Uterus (tissue), 4 donors: ENCODE data around the gene ANKRD23. TPM values are rescaled to one million over a fixed set of nuclear protein-coding genes. Genes with fewer than 3 reads are reported as not detected.
A peak's percentile ranks its signal among the peaks of the same experiment; 100 is the strongest.

Experiments used
- DNase-seq, 2 donors: peaks; one replicate each; pipeline ENCODE4 v3.0.0-alpha.2; 2019 to 2020
- H3K27ac ChIP-seq, 2 donors: fragments of 200-600 bp; sonication (generic); 1 replicate in 1 of 2; 2 replicates in 1 of 2; pipeline ENCODE4 v1.5.1; 2016 to 2018
- H3K27me3 ChIP-seq, 2 donors: fragments of 200-600 bp; sonication (generic); one replicate each; pipeline ENCODE4 v1.5.1; 2018 to 2019; ENCODE audit warnings: control low read depth in 1 of 2
- H3K36me3 ChIP-seq, 2 donors: fragments of 200-600 bp; sonication (generic); one replicate each; pipeline ENCODE4 v1.5.1; 2019; ENCODE audit warnings: control low read depth in 1 of 2
- H3K4me1 ChIP-seq, 2 donors: fragments of 200-600 bp; sonication (generic); one replicate each; pipeline ENCODE4 v1.5.1; 2018 to 2019; ENCODE audit warnings: control low read depth in 1 of 2
- H3K4me3 ChIP-seq, 2 donors: fragments of 200-600 bp; sonication (generic); 1 replicate in 1 of 2; 2 replicates in 1 of 2; pipeline ENCODE4 v1.5.1; 2018 to 2019; ENCODE audit warnings: mild to moderate bottlenecking in 1 of 2
- H3K9me3 ChIP-seq, 2 donors: fragments of 200-600 bp; sonication (generic); one replicate each; pipeline ENCODE4 v1.5.1; 2019; ENCODE audit warnings: control low read depth in 1 of 2
- POLR2A ChIP-seq, 2 donors: fragments of 450-650 bp; IDR thresholded peaks; one replicate each; pipeline ENCODE4 v1.6.1; 2016; ENCODE audit warnings: antibody characterized with exemption in 2 of 2, mild to moderate bottlenecking in 1 of 2, moderate library complexity in 1 of 2
- intact Hi-C: fragments of 100-400 bp; cut with DNase I; formaldehyde crosslinking; loops from one replicate; pipeline ENCODE4 v1.15.1; 2023; ENCODE audit warnings: low total_unique reads
- total RNA-seq, 4 donors: library from RNA; depleted of rRNA in 3 of 4; stranded (reverse); fragments of >200 nt in 3 of 4; gene quantifications; one replicate each; pipeline versions ENCODE4 v1.1.0 to v1.2.4, GENCODE V29; 2014 to 2023
- TF ChIP-seq, protein P1 (sequence below), 4 experiments: fragments of 200-600 bp in 2 of 4; fragments of 450-650 bp in 2 of 4; sonication (generic) in 2 of 4; IDR thresholded peaks; one replicate each; pipeline ENCODE4 v1.5.1; 2016 to 2019; ENCODE audit warnings: antibody characterized with exemption in 4 of 4, mild to moderate bottlenecking in 2 of 4, moderate library complexity in 1 of 4
- donor health status: DM: yes; HTN: yes; CAD: no.

Gene ANKRD23
- total RNA-seq, 4 donors from 2014 or later = 4.4 to 23.2 (median 8.6) TPM

DNA sequence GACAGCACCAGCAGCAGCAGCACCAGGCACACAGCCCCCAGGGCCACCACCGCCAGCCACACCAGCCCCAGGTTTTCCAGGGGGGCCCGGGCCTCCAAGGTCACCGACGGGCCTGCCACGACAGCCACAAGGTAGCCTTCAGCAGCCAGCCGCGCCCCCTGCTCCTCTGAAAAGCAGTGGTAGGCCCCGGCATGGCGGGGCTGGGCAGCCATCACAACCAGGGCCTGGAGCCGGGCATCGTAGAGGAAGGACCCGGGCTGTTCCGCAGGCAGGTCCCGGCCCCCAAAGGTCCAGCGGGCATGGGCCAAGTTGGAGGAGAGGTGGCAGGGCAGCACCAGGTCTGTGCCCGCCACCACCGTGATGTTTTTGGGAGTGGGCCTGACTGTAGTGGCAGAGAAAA, 17.3 kb upstream of the ANKRD23 start:
- no peak for DNase-seq
- peak overlapping the region; percentile 84 to 89 for H3K27ac ChIP-seq
- intact Hi-C loops = loop anchor here (10.0 kb wide), 1 partner anchor 96 kb away; the partner anchor contains the start of gene CNNM4
- peaks cover 0 to 26% of the 10 kb centered on the region in 2 donors for H3K4me1 ChIP-seq
- H3K27me3 ChIP-seq = no peaks in the 10 kb centered on the region
- H3K4me3 ChIP-seq = no peak overlapping the region
- TF ChIP-seq, protein P1, sequence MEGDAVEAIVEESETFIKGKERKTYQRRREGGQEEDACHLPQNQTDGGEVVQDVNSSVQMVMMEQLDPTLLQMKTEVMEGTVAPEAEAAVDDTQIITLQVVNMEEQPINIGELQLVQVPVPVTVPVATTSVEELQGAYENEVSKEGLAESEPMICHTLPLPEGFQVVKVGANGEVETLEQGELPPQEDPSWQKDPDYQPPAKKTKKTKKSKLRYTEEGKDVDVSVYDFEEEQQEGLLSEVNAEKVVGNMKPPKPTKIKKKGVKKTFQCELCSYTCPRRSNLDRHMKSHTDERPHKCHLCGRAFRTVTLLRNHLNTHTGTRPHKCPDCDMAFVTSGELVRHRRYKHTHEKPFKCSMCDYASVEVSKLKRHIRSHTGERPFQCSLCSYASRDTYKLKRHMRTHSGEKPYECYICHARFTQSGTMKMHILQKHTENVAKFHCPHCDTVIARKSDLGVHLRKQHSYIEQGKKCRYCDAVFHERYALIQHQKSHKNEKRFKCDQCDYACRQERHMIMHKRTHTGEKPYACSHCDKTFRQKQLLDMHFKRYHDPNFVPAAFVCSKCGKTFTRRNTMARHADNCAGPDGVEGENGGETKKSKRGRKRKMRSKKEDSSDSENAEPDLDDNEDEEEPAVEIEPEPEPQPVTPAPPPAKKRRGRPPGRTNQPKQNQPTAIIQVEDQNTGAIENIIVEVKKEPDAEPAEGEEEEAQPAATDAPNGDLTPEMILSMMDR (IDR thresholded peaks at IDR 0.05) = no peak
- no peak for TF ChIP-seq POLR2A (IDR thresholded peaks at IDR 0.05)
- no peaks in the 10 kb centered on the region for H3K9me3 ChIP-seq
- H3K36me3 ChIP-seq = no peaks in the 10 kb centered on the region

DNA sequence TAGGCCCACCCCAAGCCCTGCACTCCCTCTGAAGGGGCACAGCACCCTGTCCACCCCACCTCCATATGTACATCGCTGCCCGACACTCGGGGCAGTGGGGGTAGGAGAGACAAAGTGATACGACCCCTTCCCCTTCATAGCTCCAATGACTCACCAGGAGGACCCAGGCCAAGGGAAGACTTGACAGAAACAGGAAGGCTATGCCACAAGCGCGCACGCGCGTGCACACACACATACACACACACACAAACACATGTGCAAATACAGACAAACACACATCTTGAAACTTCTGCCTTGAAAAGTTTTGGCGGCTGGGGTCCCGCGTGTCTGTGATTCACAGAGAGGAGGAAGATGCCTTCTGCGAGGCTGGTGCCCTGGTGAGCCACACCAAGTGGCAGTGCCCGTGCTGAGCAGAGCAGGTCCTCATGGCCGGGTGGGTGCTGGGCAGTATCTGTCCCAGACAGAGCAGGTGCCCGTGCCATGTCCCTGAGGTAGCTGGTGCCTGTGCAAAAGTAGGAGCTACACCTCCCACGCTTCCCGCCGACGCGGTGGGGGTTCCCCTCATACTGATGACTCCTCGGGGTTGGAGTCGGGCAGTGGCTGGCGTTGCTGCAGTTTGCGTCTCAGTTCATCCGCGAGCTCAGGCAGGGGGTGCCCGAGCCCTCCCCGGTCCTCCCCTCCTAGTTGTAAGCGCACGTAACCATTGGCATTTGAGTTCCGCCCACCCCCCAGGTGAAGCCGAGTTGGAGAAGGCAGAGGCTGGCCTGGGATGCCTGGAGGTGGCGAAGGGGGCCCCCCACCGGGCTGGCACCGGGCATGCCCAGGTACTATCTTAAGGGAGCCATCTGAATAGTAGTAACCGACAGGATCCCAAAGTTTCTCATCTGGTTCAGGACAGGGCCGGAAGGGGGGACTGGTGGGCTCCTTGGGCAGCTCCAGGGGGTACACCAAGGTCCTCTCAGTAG, 16.5 kb upstream of the ANKRD23 start:
- peak in 1 of 2 donors; percentile 66 for DNase-seq
- Histone ChIP-seq H3K27ac (peak overlapping the region; percentile 84 to 89), H3K4me3 (no peak overlapping the region), H3K27me3 (no peaks in the 10 kb centered on the region), H3K9me3 (no peaks in the 10 kb centered on the region), H3K36me3 (no peaks in the 10 kb centered on the region), H3K4me1 (peaks cover 0 to 26% of the 10 kb centered on the region in 2 donors)
- TF ChIP-seq, protein P1 (IDR thresholded peaks at IDR 0.05) = no peak
- no peak for TF ChIP-seq POLR2A (IDR thresholded peaks at IDR 0.05)
- intact Hi-C loops = loop anchor here (10.0 kb wide), 1 partner anchor 96 kb away; the partner anchor contains the start of gene CNNM4

DNA sequence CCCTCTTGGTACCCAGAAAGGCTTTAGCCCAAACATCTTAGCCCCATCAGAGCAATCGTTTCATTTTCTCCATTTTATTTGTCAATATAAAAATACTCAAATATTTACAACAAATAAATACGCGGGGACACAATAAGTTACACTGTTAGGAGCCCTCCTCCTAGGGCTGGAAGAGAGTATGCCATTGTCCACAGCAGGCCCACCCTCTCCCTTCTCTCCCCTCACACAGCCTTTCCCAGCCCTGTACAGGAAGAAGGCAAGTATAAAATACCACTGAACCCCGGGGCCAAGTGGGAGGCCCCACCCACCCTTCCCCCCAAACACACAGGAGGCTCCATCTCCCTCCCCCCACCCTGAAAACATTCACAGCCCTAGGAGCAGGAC, 15.9 kb upstream of the ANKRD23 start:
- no peak for TF ChIP-seq POLR2A (IDR thresholded peaks at IDR 0.05)
- TF ChIP-seq, protein P1 (IDR thresholded peaks at IDR 0.05) = no peak
- H3K4me1 ChIP-seq = peaks cover 0 to 26% of the 10 kb centered on the region in 2 donors
- no peaks in the 10 kb centered on the region for H3K27me3 ChIP-seq
- no peaks in the 10 kb centered on the region for H3K36me3 ChIP-seq
- intact Hi-C loops = loop anchor here (5.0 to 10.0 kb wide), 2 partner anchors 93 to 95 kb away; partner anchors contain the start of gene CNNM4
- DNase-seq = no peak
- no peak overlapping the region for H3K4me3 ChIP-seq
- no peaks in the 10 kb centered on the region for H3K9me3 ChIP-seq
- H3K27ac ChIP-seq = peak overlapping the region; percentile 84 to 89

DNA sequence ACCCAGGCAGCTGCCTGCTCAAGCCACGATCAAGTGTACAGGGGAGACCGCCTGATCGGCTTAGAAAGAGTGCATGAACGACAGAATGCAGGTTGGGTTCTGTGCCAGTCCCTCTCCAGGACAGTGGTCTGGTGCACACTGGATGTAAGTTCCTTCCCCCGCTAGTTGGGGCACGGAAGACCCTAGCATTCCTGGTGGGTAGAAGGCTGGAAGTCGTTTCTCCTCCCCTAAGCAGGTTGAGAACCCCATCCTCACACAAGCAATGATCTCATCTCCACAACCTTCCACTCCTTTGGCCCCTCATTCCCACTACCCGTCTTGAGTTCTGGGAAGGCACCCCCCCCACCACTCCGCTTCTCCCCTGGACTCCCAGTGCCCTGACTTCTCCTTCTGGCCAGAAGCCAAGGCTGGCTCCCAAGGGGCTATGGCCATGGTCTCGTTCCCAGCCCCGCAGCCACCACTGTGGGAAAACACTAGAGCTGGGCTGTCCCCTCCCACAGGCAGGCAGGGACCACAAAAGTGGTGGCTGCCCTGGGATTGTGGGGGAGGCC, 15.4 kb upstream of the ANKRD23 start:
- intact Hi-C loops = loop anchor here (5.0 kb wide), 1 partner anchor 93 kb away; no protein-coding TSS in a partner anchor
- Histone ChIP-seq H3K4me3 (no peak overlapping the region), H3K36me3 (no peaks in the 10 kb centered on the region), H3K4me1 (peaks cover 0 to 26% of the 10 kb centered on the region in 2 donors), H3K9me3 (no peaks in the 10 kb centered on the region), H3K27me3 (no peaks in the 10 kb centered on the region), H3K27ac (peak overlapping the region; percentile 84 to 89)
- DNase-seq = peak; percentile 71 to 77
- TF ChIP-seq, protein P1 (IDR thresholded peaks at IDR 0.05) = no peak
- TF ChIP-seq POLR2A (IDR thresholded peaks at IDR 0.05) = no peak
